GM12891 (cell line): ENCODE results near the gene TMEM54.

Experiments used
- POLR2A ChIP-seq: IDR thresholded peaks from 2 replicates; pipeline ENCODE4 v1.6.1; 2011; ENCODE audit warnings: low read depth, low read length, control low read depth
- TAF1 ChIP-seq: IDR thresholded peaks from 2 replicates; pipeline ENCODE4 v1.6.1; 2011; ENCODE audit warnings: low read depth, low read length, control low read depth

GRCh38 chr1:32887623-32888022 is 13.6 kb downstream of the TMEM54 start:
- no peak for TF ChIP-seq TAF1
- no peak for TF ChIP-seq POLR2A
